Measurements from ENCODE around the gene ATP2B2.

The ATP2B2 gene

DNA sequence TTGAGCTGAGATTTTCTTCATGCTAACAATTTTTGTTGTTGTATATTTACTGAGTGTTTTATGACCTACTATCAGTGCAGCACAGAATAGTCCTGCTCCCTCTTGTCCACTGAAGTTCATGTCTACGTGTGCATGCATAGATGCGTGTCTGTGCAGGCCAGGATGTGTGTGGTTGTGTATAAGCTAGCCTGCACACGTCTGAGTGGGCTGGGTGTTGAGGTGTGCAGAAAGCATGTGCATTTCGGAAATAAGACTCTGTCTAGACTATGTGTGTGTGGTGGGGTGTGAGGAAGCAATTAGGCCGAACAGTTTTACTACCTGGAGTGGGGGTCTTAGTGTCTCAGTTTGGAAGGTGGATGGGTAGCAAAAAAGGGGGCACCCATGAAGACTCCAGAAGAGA, 39.2 kb downstream of the ATP2B2 start:
- Histone ChIP-seq H3K27ac (ENCODE audit: low read length) (no peak overlapping the region), H3K79me2 (ENCODE audit: low read length) (no peaks in the 10 kb centered on the region), H4K20me1 (ENCODE audit: insufficient read depth, low read length) (no peaks in the 10 kb centered on the region), H2AFZ (ENCODE audit: low read depth, low read length) (no peak overlapping the region), H3K36me3 (replicated peaks; ENCODE audit: low read depth, low read length) (no peaks in the 10 kb centered on the region), H3K4me2 (ENCODE audit: low read length) (no peak overlapping the region), H3K9ac (ENCODE audit: low read length) (no peak overlapping the region), H3K4me3 (ENCODE audit: low read length) (no peak overlapping the region), H3K9me3 (ENCODE audit: insufficient read depth, low read length) (no peaks in the 10 kb centered on the region), H3K27me3 (ENCODE audit: low read depth, low read length) (peaks cover 4% of the 10 kb centered on the region), H3K4me1 (ENCODE audit: low read length) (no peaks in the 10 kb centered on the region)
- TF ChIP-seq, protein P1, sequence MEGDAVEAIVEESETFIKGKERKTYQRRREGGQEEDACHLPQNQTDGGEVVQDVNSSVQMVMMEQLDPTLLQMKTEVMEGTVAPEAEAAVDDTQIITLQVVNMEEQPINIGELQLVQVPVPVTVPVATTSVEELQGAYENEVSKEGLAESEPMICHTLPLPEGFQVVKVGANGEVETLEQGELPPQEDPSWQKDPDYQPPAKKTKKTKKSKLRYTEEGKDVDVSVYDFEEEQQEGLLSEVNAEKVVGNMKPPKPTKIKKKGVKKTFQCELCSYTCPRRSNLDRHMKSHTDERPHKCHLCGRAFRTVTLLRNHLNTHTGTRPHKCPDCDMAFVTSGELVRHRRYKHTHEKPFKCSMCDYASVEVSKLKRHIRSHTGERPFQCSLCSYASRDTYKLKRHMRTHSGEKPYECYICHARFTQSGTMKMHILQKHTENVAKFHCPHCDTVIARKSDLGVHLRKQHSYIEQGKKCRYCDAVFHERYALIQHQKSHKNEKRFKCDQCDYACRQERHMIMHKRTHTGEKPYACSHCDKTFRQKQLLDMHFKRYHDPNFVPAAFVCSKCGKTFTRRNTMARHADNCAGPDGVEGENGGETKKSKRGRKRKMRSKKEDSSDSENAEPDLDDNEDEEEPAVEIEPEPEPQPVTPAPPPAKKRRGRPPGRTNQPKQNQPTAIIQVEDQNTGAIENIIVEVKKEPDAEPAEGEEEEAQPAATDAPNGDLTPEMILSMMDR (IDR thresholded peaks at IDR 0.05; ENCODE audit: low read depth, low read length), result no peak
- no peak for TF ChIP-seq EZH2phosphoT487 (IDR thresholded peaks at IDR 0.05; ENCODE audit: low read depth)

DNA sequence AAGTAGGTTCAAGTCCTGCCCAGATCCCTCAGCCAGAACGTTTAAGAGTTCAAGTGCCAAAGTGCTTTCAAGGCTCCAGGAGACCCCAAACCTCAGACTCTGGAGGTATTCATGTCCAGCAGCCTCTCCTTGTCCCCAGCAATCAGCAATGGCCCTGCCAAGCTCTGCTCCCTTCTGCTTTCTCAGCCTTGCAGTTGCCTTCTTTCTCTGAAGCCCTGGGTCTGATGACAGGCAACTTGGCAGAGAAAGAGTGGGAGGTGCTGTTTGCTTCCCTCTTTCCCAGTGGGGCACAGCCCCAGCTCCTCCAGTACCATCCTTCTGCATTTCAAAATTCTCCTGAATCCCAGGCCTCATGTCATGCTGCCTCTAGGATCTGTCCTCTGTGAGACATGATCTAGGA, 40.2 kb downstream of the ATP2B2 start:
- TF ChIP-seq, protein P1 (IDR thresholded peaks at IDR 0.05; ENCODE audit: low read depth, low read length), result no peak
- TF ChIP-seq EZH2phosphoT487 (IDR thresholded peaks at IDR 0.05; ENCODE audit: low read depth), result no peak
- no peak overlapping the region for H2AFZ ChIP-seq (ENCODE audit: low read depth, low read length)
- H3K36me3 ChIP-seq (replicated peaks; ENCODE audit: low read depth, low read length), result no peaks in the 10 kb centered on the region
- H3K9me3 ChIP-seq (ENCODE audit: insufficient read depth, low read length), result no peaks in the 10 kb centered on the region
- no peaks in the 10 kb centered on the region for H4K20me1 ChIP-seq (ENCODE audit: insufficient read depth, low read length)
- H3K4me2 ChIP-seq (ENCODE audit: low read length), result no peak overlapping the region
- no peak overlapping the region for H3K9ac ChIP-seq (ENCODE audit: low read length)
- H3K27ac ChIP-seq (ENCODE audit: low read length), result no peak overlapping the region
- H3K4me1 ChIP-seq (ENCODE audit: low read length), result no peaks in the 10 kb centered on the region
- H3K4me3 ChIP-seq (ENCODE audit: low read length), result no peak overlapping the region
- H3K79me2 ChIP-seq (ENCODE audit: low read length), result no peaks in the 10 kb centered on the region
- H3K27me3 ChIP-seq (ENCODE audit: low read depth, low read length), result peaks cover 10% of the 10 kb centered on the region

DNA sequence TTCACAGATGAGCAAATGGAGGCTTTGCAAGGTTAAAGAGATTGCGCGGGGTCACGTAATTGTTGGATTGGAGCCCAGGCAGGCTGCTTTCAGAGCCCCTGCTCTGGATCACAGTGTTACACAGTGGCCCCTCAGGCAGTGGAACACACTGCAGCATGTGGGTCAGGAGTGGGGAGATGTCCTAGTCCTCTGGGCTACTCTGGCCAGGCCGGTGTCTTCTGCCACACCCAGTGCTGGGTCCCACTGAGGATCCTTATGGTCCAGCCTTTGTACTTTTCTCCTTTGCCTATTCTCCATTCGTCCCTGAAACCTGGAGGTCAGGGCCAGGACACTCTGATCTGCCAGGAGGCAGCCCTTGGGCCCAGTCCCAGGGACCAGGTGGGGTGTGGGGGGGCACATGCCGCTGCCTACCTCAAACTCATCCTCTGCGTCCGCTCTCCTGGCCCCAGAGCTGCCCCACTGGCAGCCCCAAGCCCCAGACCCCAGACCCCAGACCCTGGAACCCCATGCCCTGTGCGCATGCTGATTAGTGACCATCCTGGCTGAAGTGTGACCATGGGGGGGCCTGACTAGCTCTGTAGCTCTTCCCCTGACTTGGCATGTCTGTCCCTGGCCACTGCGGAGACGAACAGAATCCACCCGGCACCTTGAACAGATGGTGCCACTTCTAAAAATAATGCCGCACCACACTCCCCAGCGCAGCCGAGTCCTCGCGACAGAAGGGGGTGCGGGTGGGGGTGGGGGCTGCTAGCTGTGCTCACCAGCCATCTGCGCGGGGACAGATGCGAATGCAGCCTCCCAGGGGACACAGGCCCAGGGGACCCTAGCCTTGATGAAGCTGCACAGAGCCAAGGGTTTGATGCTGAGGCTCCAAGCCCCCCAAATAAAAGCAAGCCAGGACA, 41.6 kb downstream of the ATP2B2 start:
- H3K4me1 ChIP-seq (ENCODE audit: low read length), result no peaks in the 10 kb centered on the region
- H3K9me3 ChIP-seq (ENCODE audit: insufficient read depth, low read length), result no peaks in the 10 kb centered on the region
- no peaks in the 10 kb centered on the region for H3K79me2 ChIP-seq (ENCODE audit: low read length)
- H4K20me1 ChIP-seq (ENCODE audit: insufficient read depth, low read length), result no peaks in the 10 kb centered on the region
- no peak overlapping the region for H2AFZ ChIP-seq (ENCODE audit: low read depth, low read length)
- H3K36me3 ChIP-seq (replicated peaks; ENCODE audit: low read depth, low read length), result no peaks in the 10 kb centered on the region
- no peak overlapping the region for H3K4me2 ChIP-seq (ENCODE audit: low read length)
- no peak overlapping the region for H3K9ac ChIP-seq (ENCODE audit: low read length)
- no peak overlapping the region for H3K27ac ChIP-seq (ENCODE audit: low read length)
- TF ChIP-seq, protein P1 (IDR thresholded peaks at IDR 0.05; ENCODE audit: low read depth, low read length), result no peak
- no peak for TF ChIP-seq EZH2phosphoT487 (IDR thresholded peaks at IDR 0.05; ENCODE audit: low read depth)
- no peak overlapping the region for H3K4me3 ChIP-seq (ENCODE audit: low read length)
- peaks cover 15% of the 10 kb centered on the region for H3K27me3 ChIP-seq (ENCODE audit: low read depth, low read length)

DNA sequence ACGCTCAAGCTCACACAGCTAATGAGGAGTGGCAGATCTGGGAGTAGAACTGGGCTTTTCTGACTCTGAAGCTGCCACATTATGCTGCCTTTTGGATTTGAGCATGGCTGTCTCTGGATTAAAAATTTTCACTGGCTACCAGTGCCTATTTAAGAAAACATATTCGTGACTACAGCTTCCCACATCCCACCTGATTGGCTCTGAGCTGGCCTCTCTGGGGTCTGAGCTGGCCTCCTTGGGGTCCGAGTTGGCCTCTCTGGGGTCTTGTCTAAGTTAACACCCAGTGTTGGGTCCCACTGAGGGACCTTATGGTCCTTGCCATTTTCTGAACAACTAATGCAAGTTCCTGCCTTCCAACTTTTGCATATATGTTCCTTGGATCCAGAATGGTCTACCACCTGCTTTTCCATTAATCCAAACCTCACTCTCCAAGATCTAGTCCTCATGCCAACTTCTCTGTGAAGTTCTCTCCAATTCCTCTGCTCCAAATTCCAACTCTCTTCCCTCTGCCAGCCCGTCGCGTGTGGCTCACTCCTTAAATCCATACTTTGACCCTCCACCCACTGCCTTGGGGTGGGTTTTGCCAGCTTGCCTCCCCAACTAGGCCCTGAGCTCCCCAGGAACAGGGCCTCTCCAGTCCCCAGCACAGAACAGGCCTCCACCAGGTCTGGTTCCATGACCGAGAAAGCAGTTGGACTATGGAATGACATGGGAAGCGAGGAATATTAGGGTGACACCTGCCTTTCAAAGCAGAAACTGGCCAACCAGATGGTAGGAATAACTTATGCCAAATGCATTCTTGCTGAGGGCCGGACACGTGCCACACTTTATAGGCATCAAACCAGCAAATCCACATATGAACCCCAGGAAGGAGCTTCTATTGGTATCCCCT, 42.5 kb downstream of the ATP2B2 start:
- Histone ChIP-seq H3K9me3 (ENCODE audit: insufficient read depth, low read length) (no peaks in the 10 kb centered on the region), H3K79me2 (ENCODE audit: low read length) (no peaks in the 10 kb centered on the region), H3K4me2 (ENCODE audit: low read length) (no peak overlapping the region), H3K4me1 (ENCODE audit: low read length) (peaks cover 4% of the 10 kb centered on the region), H3K4me3 (ENCODE audit: low read length) (no peak overlapping the region), H2AFZ (ENCODE audit: low read depth, low read length) (no peak overlapping the region), H3K36me3 (replicated peaks; ENCODE audit: low read depth, low read length) (no peaks in the 10 kb centered on the region), H3K27ac (ENCODE audit: low read length) (no peak overlapping the region), H4K20me1 (ENCODE audit: insufficient read depth, low read length) (no peaks in the 10 kb centered on the region), H3K27me3 (ENCODE audit: low read depth, low read length) (peaks cover 16% of the 10 kb centered on the region), H3K9ac (ENCODE audit: low read length) (no peak overlapping the region)
- TF ChIP-seq, protein P1 (IDR thresholded peaks at IDR 0.05; ENCODE audit: low read depth, low read length), result no peak
- TF ChIP-seq EZH2phosphoT487 (IDR thresholded peaks at IDR 0.05; ENCODE audit: low read depth), result no peak
